Peyer's patch (tissue), 4 donors: ENCODE results near the gene BTBD16. TPM values are rescaled to one million over a fixed set of nuclear protein-coding genes. Genes with fewer than 3 reads are reported as not detected.

ENCODE experiments used
- DNase-seq, 3 donors: peaks; one replicate each; pipeline ENCODE4 v3.0.0-alpha.2; 2017 to 2019
- H3K27ac ChIP-seq, 4 donors: fragments of 200-600 bp; sonication (generic); one replicate each; pipeline ENCODE4 v1.5.1; 2016 to 2019
- H3K27me3 ChIP-seq, 2 donors: fragments of 200-600 bp; sonication (generic); one replicate each; pipeline ENCODE4 v1.5.1; 2019
- H3K36me3 ChIP-seq, 3 donors: fragments of 200-600 bp; sonication (generic); one replicate each; pipeline ENCODE4 v1.5.1; 2016 to 2019
- H3K4me1 ChIP-seq, 4 donors: fragments of 200-600 bp; sonication (generic); one replicate each; pipeline ENCODE4 v1.5.1; 2016 to 2019
- H3K4me3 ChIP-seq, 4 donors: fragments of 200-600 bp; sonication (generic); 1 replicate in 3 of 4; 2 replicates in 1 of 4; pipeline ENCODE4 v1.5.1; 2016 to 2019; ENCODE audit warnings: mild to moderate bottlenecking in 1 of 4
- H3K9me3 ChIP-seq, 4 donors: fragments of 200-600 bp; sonication (generic); one replicate each; pipeline ENCODE4 v1.5.1; 2016 to 2019; ENCODE audit warnings: mild to moderate bottlenecking in 1 of 4
- CTCF ChIP-seq, 6 experiments: fragments of 450-650 bp in 4 of 6; fragments of 200-600 bp in 2 of 6; sonication (generic) in 1 of 6; IDR thresholded peaks; one replicate each; pipeline ENCODE4 v1.5.1; 2017 to 2019; ENCODE audit warnings: antibody characterized with exemption in 6 of 6, mild to moderate bottlenecking in 3 of 6, moderate library complexity in 1 of 6
- POLR2A ChIP-seq, 2 donors: fragments of 450-650 bp; IDR thresholded peaks; one replicate each; pipeline ENCODE4 v1.5.1; 2017; ENCODE audit warnings: antibody characterized with exemption in 2 of 2, mild to moderate bottlenecking in 2 of 2, moderate library complexity in 2 of 2
- total RNA-seq, 4 donors: library from RNA; depleted of rRNA; stranded (reverse); fragments of >200 nt; gene quantifications; one replicate each; pipeline ENCODE4 v1.1.0, GENCODE V29; 2016

BTBD16 gene
- total RNA-seq, 4 donors from 2014 or later: not detected

DNA sequence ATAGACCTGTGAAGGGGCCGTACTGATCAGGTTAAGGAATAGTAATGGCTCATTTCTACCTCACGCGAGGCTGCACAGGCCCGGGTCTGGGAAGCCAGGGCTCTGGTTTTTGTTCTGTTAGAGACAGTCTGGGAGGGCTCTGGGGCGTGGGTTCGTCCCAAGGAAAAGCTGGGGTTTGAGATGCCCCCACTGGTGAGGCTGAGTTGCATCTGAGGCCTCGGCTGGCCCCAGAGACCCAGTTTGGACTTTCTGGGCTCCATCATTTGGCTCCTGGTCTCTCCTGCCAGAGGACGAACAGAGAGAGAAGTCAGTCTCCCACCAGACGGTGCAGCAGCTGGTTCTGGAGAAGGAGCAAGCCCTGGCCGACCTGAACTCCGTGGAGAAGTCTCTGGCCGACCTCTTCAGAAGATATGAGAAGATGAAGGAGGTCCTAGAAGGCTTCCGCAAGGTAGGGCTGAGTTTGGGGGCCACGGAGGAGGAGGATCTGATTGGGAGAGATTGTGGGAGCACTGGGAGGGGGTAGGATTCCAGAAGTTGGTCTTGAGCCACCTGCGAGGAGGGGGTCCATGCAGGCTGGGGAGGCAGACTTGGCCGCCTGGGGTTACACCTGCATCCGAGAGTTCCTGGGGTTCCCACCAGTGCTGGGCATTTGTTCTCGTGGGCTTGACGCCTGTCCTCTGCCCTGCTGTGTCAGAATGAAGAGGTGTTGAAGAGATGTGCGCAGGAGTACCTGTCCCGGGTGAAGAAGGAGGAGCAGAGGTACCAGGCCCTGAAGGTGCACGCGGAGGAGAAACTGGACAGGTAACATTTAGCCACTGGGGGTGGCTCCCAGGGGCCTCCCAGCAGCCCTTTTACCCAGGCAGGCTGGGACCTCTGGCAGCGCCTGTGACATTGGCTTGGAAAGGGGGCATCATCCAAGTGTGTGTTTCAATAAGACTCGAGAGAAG is 22.5 kb upstream of the BTBD16 start:
- Histone ChIP-seq H3K9me3 (no peaks in the 10 kb centered on the region), H3K36me3 (peaks cover 0 to 43% (median 0%) of the 10 kb centered on the region in 3 donors), H3K27ac (no peak overlapping the region), H3K4me3 (no peak overlapping the region), H3K27me3 (no peaks in the 10 kb centered on the region), H3K4me1 (no peaks in the 10 kb centered on the region)
- no peak for TF ChIP-seq CTCF (IDR thresholded peaks at IDR 0.05)
- TF ChIP-seq POLR2A (IDR thresholded peaks at IDR 0.05): no peak
- no peak for DNase-seq

- no peaks in the 10 kb centered on the region for H3K4me1 ChIP-seq
- no peak for DNase-seq
- TF ChIP-seq CTCF (IDR thresholded peaks at IDR 0.05): no peak
- TF ChIP-seq POLR2A (IDR thresholded peaks at IDR 0.05): no peak
- no peak overlapping the region for H3K27ac ChIP-seq
- H3K9me3 ChIP-seq: no peaks in the 10 kb centered on the region
- H3K36me3 ChIP-seq: peaks cover 0 to 37% (median 0%) of the 10 kb centered on the region in 3 donors
- no peak overlapping the region for H3K4me3 ChIP-seq
- no peaks in the 10 kb centered on the region for H3K27me3 ChIP-seq
Measured at GRCh38 chr10:122249303-122249850, 21.7 kb upstream of the BTBD16 start.

DNA sequence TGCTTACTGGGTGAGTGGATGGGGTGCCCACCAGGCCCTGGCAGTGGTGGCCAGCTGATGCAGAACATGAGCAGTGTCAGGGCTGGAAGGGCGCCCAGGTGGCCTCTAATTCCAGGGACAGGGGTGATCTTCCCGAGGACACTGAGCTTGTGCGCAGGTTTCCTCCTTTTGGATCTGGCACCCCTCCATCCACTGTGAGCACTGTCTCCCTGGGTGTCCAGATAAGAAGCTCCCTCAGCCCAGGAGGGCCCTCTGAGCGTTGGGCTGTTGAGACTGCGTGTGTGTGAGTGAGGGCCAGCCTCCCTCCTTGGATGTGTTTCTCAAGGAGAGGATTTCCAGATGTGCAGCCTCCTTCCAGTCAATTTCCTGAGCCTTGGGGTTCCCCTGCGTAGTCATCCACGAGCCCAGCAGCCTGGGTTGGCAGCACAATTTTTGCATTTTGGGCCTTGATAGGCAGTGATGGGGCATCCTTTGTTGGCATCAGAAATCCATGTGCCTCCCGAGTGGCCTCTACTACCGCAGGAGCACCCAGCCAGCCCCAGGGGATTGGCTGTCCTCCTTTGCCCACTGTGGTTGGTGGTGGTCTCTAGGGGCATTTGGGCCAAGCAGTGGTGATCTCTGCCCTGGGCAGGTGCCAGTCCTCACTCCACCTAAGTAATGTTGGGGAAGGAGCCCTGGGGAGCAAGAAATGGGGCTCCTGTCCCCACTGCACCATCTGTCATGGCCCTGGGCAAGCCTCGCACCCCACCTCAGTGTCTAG is 20.9 kb upstream of the BTBD16 start:
- no peak for TF ChIP-seq POLR2A (IDR thresholded peaks at IDR 0.05)
- no peak for TF ChIP-seq CTCF (IDR thresholded peaks at IDR 0.05)

GRCh38 chr10:122251459-122252255 is 19.4 kb upstream of the BTBD16 start:
- no peak for DNase-seq
- H3K36me3 ChIP-seq: peaks cover 0 to 52% (median 0%) of the 10 kb centered on the region in 3 donors

More for the DNA sequence above, 20.9 kb upstream of the BTBD16 start:
- Histone ChIP-seq H3K27me3 (no peaks in the 10 kb centered on the region), H3K27ac (no peak overlapping the region), H3K4me1 (no peaks in the 10 kb centered on the region), H3K4me3 (no peak overlapping the region), H3K36me3 (peaks cover 0 to 42% (median 0%) of the 10 kb centered on the region in 3 donors), H3K9me3 (no peaks in the 10 kb centered on the region)
- DNase-seq: no peak

More at GRCh38 chr10:122251459-122252255, 19.4 kb upstream of the BTBD16 start:
- Histone ChIP-seq H3K9me3 (no peaks in the 10 kb centered on the region), H3K27me3 (no peaks in the 10 kb centered on the region), H3K4me1 (no peaks in the 10 kb centered on the region), H3K27ac (no peak overlapping the region), H3K4me3 (no peak overlapping the region)
- TF ChIP-seq CTCF (IDR thresholded peaks at IDR 0.05): no peak
- no peak for TF ChIP-seq POLR2A (IDR thresholded peaks at IDR 0.05)
